ENCODE data around the gene NUAK1. TPM values are rescaled to one million over a fixed set of nuclear protein-coding genes. Genes with fewer than 3 reads are reported as not detected.

Gene NUAK1
- total RNA-seq, 1 donor: 21.7 TPM

DNA sequence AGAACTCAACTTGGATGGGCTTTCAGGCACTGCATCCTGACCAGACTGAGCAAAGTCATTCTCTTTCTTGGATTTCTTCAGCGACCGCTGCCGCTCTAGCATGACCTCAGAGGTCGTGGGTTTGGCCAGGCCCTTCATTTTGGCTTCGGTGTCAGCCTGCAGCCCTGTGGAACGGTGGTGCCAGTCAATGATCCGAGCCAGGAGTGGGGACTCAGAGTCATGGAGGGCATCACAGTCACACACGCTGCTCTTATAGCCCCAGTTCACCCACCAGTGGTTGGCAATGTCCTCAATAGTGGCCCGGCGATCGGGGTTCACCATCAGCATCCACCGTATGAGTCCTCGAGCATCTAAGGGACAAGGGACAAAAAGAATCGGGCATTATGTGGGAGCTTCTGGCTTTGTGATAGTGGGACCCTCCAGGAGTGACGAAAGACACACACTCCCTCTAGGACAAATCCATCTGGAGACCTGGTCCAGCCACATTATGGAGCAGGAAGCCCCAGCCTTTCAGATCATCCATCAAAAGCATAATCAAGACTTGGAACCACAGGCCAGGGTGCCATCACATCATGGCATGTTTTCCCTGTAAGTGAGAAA lies 71.0 kb downstream of the NUAK1 start:
- Histone ChIP-seq H3K79me2 (ENCODE audit: insufficient read depth, low read length) (no peaks in the 10 kb centered on the region), H3K4me2 (ENCODE audit: insufficient read depth, low read length) (no peak overlapping the region), H3K27me3 (ENCODE audit: insufficient read depth, low read length) (no peaks in the 10 kb centered on the region), H3K36me3 (ENCODE audit: insufficient read depth, low read length) (peaks cover 41% of the 10 kb centered on the region), H2AFZ (ENCODE audit: low read length) (no peak overlapping the region), H3K4me1 (ENCODE audit: insufficient read depth, low read length) (no peaks in the 10 kb centered on the region), H4K20me1 (ENCODE audit: insufficient read depth, low read length) (no peaks in the 10 kb centered on the region), H3K4me3 (ENCODE audit: insufficient read depth, low read length) (no peak overlapping the region), H3K9me3 (ENCODE audit: low read depth, low read length) (no peaks in the 10 kb centered on the region), H3K27ac (ENCODE audit: low read depth, low read length) (no peak overlapping the region)
- DNase-seq (ENCODE audit: insufficient read length, low spot score, missing footprints): no peak
- TF ChIP-seq, protein P1, sequence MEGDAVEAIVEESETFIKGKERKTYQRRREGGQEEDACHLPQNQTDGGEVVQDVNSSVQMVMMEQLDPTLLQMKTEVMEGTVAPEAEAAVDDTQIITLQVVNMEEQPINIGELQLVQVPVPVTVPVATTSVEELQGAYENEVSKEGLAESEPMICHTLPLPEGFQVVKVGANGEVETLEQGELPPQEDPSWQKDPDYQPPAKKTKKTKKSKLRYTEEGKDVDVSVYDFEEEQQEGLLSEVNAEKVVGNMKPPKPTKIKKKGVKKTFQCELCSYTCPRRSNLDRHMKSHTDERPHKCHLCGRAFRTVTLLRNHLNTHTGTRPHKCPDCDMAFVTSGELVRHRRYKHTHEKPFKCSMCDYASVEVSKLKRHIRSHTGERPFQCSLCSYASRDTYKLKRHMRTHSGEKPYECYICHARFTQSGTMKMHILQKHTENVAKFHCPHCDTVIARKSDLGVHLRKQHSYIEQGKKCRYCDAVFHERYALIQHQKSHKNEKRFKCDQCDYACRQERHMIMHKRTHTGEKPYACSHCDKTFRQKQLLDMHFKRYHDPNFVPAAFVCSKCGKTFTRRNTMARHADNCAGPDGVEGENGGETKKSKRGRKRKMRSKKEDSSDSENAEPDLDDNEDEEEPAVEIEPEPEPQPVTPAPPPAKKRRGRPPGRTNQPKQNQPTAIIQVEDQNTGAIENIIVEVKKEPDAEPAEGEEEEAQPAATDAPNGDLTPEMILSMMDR (IDR thresholded peaks at IDR 0.05; ENCODE audit: extremely low read depth, low read depth, low read length): no peak

DNA sequence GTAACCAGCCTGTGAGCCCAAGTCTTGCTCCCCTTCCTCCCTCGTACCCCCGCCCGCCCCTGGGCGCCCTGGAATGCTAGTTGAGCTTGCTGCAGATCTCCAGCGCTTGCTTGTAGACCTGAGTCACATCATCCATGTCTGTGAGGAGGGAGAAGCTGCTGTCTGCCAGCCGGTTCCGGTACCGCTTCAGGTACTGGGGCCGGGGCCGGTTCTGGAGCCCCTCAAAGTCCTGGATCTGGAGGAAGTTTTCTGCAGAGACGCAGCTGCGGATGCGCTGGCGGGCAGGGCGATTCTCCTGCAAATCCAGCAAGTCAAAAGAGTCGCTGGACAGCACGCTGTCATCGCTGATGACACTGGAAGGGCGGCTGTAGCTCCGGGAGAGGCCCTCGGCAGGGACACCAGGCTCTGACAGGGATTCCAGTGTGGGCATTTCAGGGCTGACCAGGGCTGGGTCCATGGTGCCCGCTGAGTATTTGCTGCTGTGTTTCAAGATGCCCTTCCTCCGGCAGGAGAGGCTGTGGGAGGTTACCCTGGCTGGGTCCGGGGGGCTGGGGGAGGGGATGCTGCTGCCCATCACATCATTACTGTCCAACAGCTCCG lies 71.9 kb downstream of the NUAK1 start:
- Histone ChIP-seq H3K79me2 (ENCODE audit: insufficient read depth, low read length) (no peaks in the 10 kb centered on the region), H3K4me2 (ENCODE audit: insufficient read depth, low read length) (no peak overlapping the region), H4K20me1 (ENCODE audit: insufficient read depth, low read length) (no peaks in the 10 kb centered on the region), H3K36me3 (ENCODE audit: insufficient read depth, low read length) (peaks cover 41% of the 10 kb centered on the region), H3K27ac (ENCODE audit: low read depth, low read length) (no peak overlapping the region), H3K4me1 (ENCODE audit: insufficient read depth, low read length) (no peaks in the 10 kb centered on the region), H3K27me3 (ENCODE audit: insufficient read depth, low read length) (no peaks in the 10 kb centered on the region), H3K9me3 (ENCODE audit: low read depth, low read length) (no peaks in the 10 kb centered on the region), H3K4me3 (ENCODE audit: insufficient read depth, low read length) (no peak overlapping the region), H2AFZ (ENCODE audit: low read length) (no peak overlapping the region)
- no peak for DNase-seq (ENCODE audit: insufficient read length, low spot score, missing footprints)
- TF ChIP-seq, protein P1 (IDR thresholded peaks at IDR 0.05; ENCODE audit: extremely low read depth, low read depth, low read length): no peak

DNA sequence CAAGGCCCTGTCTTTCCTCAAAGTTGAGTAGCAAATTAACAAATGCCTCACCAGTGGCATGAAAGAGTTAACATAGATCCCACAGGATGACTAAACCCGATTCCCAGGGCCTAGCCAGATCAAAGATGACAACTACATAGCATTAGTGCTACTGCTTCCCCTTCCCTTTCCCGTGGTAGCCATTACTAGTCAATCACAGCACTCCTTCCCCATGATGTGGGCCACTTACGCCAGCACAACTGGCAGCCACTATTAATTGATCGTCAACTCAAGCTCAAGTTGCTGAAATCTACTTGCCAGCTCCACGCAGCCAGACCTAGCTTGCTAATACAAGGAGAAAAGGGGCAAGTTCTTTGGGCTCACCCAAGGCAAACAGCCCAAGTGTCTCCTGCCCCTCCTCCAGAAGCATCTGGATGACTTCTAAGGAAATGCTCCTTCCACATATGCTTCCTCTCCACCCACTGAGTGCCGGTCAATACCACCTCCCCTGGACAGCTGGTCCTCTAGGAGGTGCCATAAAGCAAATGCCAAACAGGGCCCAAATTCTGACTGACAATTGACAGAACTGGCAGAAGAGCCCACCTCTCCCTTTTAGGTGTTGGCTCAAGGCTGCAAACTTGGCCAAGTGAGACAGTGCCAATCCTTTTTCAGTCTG lies 72.6 kb downstream of the NUAK1 start:
- H2AFZ ChIP-seq (ENCODE audit: low read length): no peak overlapping the region
- no peak overlapping the region for H3K27ac ChIP-seq (ENCODE audit: low read depth, low read length)
- H3K9me3 ChIP-seq (ENCODE audit: low read depth, low read length): no peaks in the 10 kb centered on the region
- H4K20me1 ChIP-seq (ENCODE audit: insufficient read depth, low read length): no peaks in the 10 kb centered on the region
- no peak overlapping the region for H3K4me2 ChIP-seq (ENCODE audit: insufficient read depth, low read length)
- no peaks in the 10 kb centered on the region for H3K27me3 ChIP-seq (ENCODE audit: insufficient read depth, low read length)
- no peak overlapping the region for H3K4me3 ChIP-seq (ENCODE audit: insufficient read depth, low read length)
- H3K4me1 ChIP-seq (ENCODE audit: insufficient read depth, low read length): no peaks in the 10 kb centered on the region
- peak; percentile 80 for DNase-seq (ENCODE audit: insufficient read length, low spot score, missing footprints)
- TF ChIP-seq, protein P1 (IDR thresholded peaks at IDR 0.05; ENCODE audit: extremely low read depth, low read depth, low read length): no peak
- no peaks in the 10 kb centered on the region for H3K79me2 ChIP-seq (ENCODE audit: insufficient read depth, low read length)
- H3K36me3 ChIP-seq (ENCODE audit: insufficient read depth, low read length): peaks cover 41% of the 10 kb centered on the region

DNA sequence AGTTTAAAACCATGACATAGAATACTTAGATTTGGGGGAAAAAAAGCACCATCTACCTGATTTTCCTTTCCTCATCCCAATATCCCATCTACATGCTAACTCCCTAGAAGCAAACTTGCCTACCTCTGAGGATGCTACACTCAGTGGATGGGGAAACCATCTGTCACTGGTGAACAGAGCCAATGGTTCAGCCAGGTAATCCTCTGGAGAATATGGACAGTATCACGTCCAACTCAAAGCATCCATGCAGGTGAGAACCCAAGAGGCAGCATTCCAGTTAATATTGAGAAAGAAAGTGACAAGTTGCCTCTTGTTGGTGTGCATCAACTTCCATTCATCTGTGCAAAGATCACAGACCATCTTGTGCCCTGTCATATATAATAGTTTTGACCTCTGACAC lies 73.2 kb downstream of the NUAK1 start:
- H3K27me3 ChIP-seq (ENCODE audit: insufficient read depth, low read length): no peaks in the 10 kb centered on the region
- TF ChIP-seq, protein P1 (IDR thresholded peaks at IDR 0.05; ENCODE audit: extremely low read depth, low read depth, low read length): no peak
- DNase-seq (ENCODE audit: insufficient read length, low spot score, missing footprints): no peak
- peaks cover 34% of the 10 kb centered on the region for H3K36me3 ChIP-seq (ENCODE audit: insufficient read depth, low read length)
- no peak overlapping the region for H3K4me3 ChIP-seq (ENCODE audit: insufficient read depth, low read length)
- no peaks in the 10 kb centered on the region for H3K4me1 ChIP-seq (ENCODE audit: insufficient read depth, low read length)
- no peaks in the 10 kb centered on the region for H4K20me1 ChIP-seq (ENCODE audit: insufficient read depth, low read length)
- no peak overlapping the region for H3K27ac ChIP-seq (ENCODE audit: low read depth, low read length)
- no peak overlapping the region for H3K4me2 ChIP-seq (ENCODE audit: insufficient read depth, low read length)
- H3K79me2 ChIP-seq (ENCODE audit: insufficient read depth, low read length): no peaks in the 10 kb centered on the region
- no peak overlapping the region for H2AFZ ChIP-seq (ENCODE audit: low read length)
- no peaks in the 10 kb centered on the region for H3K9me3 ChIP-seq (ENCODE audit: low read depth, low read length)

Measured in osteoblast (primary cell).